GM23248 (cell line): ENCODE data around the gene AMZ2. TPM values are rescaled to one million over a fixed set of nuclear protein-coding genes. Genes with fewer than 3 reads are reported as not detected.
"Not testable (repeated sequence)": the region's sequence is repeated elsewhere in the genome, so short reads cannot be mapped to it uniquely, and the experiment has no call there.

Experiments
- DNase-seq: peaks from one replicate; pipeline ENCODE4 v3.0.0-alpha.2; 2015
- H2AFZ ChIP-seq: fragments of 200-600 bp; sonication (generic); 2 replicates; pipeline ENCODE4 v1.6.1; 2016; ENCODE audit warnings: antibody characterized with exemption
- H3F3A ChIP-seq: fragments of 200-600 bp; sonication (generic); 2 replicates; pipeline ENCODE4 v1.6.1; 2016; ENCODE audit warnings: mild to moderate bottlenecking, antibody characterized with exemption, mixed run types; ENCODE audit not compliant: insufficient read depth
- H3K27ac ChIP-seq: fragments of 200-600 bp; sonication (generic); 2 replicates; pipeline ENCODE4 v1.5.1; 2016; ENCODE audit warnings: mild to moderate bottlenecking
- H3K27me3 ChIP-seq: fragments of 200-600 bp; sonication (generic); replicated peaks from 2 replicates; pipeline ENCODE4 v1.6.1; 2016; ENCODE audit warnings: mild to moderate bottlenecking; ENCODE audit not compliant: insufficient read depth
- H3K36me3 ChIP-seq: fragments of 200-600 bp; sonication (generic); 2 replicates; pipeline ENCODE4 v1.6.1; 2016; ENCODE audit warnings: low read depth, mild to moderate bottlenecking
- H3K4me1 ChIP-seq: fragments of 200-600 bp; sonication (generic); 2 replicates; pipeline ENCODE4 v1.6.1; 2016; ENCODE audit warnings: mild to moderate bottlenecking; ENCODE audit not compliant: insufficient read depth
- H3K4me2 ChIP-seq: fragments of 200-600 bp; sonication (generic); one replicate; pipeline ENCODE4 v1.6.1; 2016; ENCODE audit warnings: mild to moderate bottlenecking; ENCODE audit not compliant: unreplicated experiment
- H3K4me3 ChIP-seq: fragments of 200-600 bp; sonication (generic); 2 replicates; pipeline ENCODE4 v1.5.1; 2016; ENCODE audit warnings: mild to moderate bottlenecking
- H3K79me2 ChIP-seq: fragments of 200-600 bp; sonication (generic); 2 replicates; pipeline ENCODE4 v1.6.1; 2016; ENCODE audit warnings: mild to moderate bottlenecking; ENCODE audit not compliant: insufficient read depth
- H3K9ac ChIP-seq: fragments of 200-600 bp; sonication (generic); 2 replicates; pipeline ENCODE4 v1.6.1; 2016; ENCODE audit warnings: mild to moderate bottlenecking
- H3K9me2 ChIP-seq: fragments of 200-600 bp; sonication (generic); 2 replicates; pipeline ENCODE4 v1.6.1; 2016; ENCODE audit warnings: mixed run types, mild to moderate bottlenecking, moderate library complexity; ENCODE audit not compliant: insufficient read depth
- H3K9me3 ChIP-seq: fragments of 200-600 bp; sonication (generic); one replicate; pipeline ENCODE4 v1.6.1; 2017; ENCODE audit warnings: low read depth
- H4K20me1 ChIP-seq: fragments of 200-600 bp; sonication (generic); 2 replicates; pipeline ENCODE4 v1.6.0; 2016; ENCODE audit not compliant: insufficient read depth
- EZH2 ChIP-seq: fragments of 200-600 bp; sonication (generic); IDR thresholded peaks from 2 replicates; pipeline ENCODE4 v1.6.1; 2018; ENCODE audit warnings: antibody characterized with exemption, mild to moderate bottlenecking; ENCODE audit not compliant: insufficient read depth, poor library complexity, severe bottlenecking
- EZH2phosphoT487 ChIP-seq: fragments of 200-600 bp; sonication (generic); IDR thresholded peaks from 2 replicates; pipeline ENCODE4 v1.6.1; 2018; ENCODE audit warnings: antibody characterized with exemption, moderate library complexity, mild to moderate bottlenecking, low read depth; ENCODE audit not compliant: insufficient read depth
- WGBS, 2 experiments: methylation state at CpG; one replicate each; pipeline ENCODE4 v1.1.6; 2015 to 2017; ENCODE audit warnings: low lambda C conversion rate in 2 of 2, low coverage in 1 of 2; ENCODE audit errors: missing lambda C conversion rate in 2 of 2; 5-methylcytosine and 5-hydroxymethylcytosine counted together
- in situ Hi-C: fragments of 300-500 bp; cut with MboI; formaldehyde crosslinking; loops from 2 replicates; pipeline ENCODE4 v1.15.0; 2020
- polyA plus RNA-seq: library from polyadenylated mRNA; unstranded; fragments of >200 nt; fragmentation: Nextera tagmentation; extraction: Ambion mirVana; gene quantifications from 2 replicates; pipeline ENCODE4 v1.2.1, GENCODE V29; 2016
- total RNA-seq: library from RNA; depleted of rRNA; stranded (reverse); fragments of >200 nt; shearing (Covaris generic); gene quantifications from 2 replicates; pipeline ENCODE4 v1.2.3, GENCODE V29; 2014

AMZ2 gene
- total and polyA plus RNA-seq, 2 experiments from 2014 or later = 96.7 to 117 TPM

DNA sequence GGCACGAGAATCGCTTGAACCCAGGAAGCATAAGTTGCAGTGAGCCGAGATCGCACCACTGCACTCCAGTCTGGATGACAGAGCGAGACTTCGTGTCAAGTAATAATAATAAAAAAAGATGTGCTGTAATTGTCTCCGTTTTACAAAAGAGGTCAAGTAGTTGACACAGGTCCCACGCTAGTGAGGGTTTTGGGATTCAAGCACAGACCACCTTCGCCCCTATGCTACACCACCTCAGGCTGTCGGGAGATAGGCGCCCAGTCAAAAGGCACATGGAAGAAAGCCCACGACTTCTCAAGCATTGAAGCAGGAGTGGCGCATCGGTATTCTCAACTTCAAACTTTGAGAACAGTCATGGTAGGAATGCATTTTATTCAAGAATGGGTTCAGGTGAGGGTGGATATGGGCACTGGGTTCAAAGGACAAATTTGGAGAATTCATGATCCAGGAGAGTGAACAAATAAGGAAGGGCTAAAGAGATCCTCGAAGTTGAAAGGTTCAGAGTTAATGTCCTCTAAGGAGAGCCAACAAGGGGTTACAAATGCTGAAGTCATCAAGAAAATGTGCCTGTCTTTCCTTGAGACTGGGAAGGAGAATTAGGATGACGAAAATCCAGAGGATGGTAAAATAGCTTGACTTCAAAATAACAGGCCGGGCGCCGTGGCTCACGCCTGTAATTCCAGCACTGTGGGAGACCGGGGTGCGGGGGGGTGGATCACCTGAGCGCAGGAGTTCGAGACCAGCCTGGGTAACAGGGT lies 1.4 kb upstream of the AMZ2 start:
- no peaks in the 10 kb centered on the region for H3K27me3 ChIP-seq
- no peak for DNase-seq
- peaks cover 24% of the 10 kb centered on the region; the same call in 1 of the 2 replicates for H3K79me2 ChIP-seq
- no peaks in the 10 kb centered on the region for H3K9me3 ChIP-seq
- peaks cover 9% of the 10 kb centered on the region; the same call in 1 of the 2 replicates for H3F3A ChIP-seq
- H3K9me2 ChIP-seq = no peaks in the 10 kb centered on the region
- peak overlapping the region; percentile 93; the same call in 1 of the 2 replicates for H3K9ac ChIP-seq
- peak overlapping the region; percentile 78 for H3K4me3 ChIP-seq
- peaks cover 12% of the 10 kb centered on the region for H3K4me1 ChIP-seq
- peaks cover 2% of the 10 kb centered on the region; the same call in 1 of the 2 replicates for H3K36me3 ChIP-seq
- in situ Hi-C loops = no loop called here
- no peaks in the 10 kb centered on the region for H4K20me1 ChIP-seq
- H3K4me2 ChIP-seq = peak overlapping the region; percentile 65
- H2AFZ ChIP-seq = peak overlapping the region; percentile 86
- no peak overlapping the region for H3K27ac ChIP-seq
- WGBS, 2 experiments = 90 to 92% methylated on average over 24 of the region's 24 CpGs
- no peak for TF ChIP-seq EZH2phosphoT487
- no peak for TF ChIP-seq EZH2

DNA sequence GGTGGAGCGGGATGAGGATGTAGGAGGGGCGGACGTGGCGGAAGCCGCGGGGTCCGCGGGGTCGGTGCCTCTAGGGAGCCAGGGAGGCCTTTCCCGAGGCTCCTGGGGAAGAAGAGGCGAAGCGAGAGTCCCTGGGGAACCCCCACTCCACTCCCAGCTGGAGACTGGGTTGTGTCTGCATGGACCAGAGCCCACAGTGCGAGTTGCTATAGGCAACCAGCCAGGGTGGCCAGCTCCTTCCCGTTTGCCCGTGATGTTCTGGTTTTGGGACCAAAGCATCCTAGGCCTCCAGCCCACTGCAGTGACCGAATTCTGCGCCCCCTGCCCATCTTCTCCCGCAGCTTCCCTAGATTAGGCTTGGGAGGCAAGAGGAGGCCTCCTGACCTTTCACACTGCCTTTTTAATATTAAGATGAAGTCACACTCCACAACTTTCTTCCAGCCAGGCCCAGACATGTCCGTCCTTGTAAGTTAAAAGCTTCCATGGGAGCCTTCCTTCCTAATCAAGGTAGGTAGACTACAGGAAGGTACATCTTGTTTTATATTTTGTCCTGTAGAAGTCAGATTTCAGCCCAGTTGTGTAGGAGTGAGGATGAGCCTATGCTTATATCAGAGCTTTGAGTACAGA lies 469 bp downstream of the AMZ2 start:
- Histone ChIP-seq H3K27me3 (no peaks in the 10 kb centered on the region), H3K79me2 (peaks cover 24% of the 10 kb centered on the region; the same call in 1 of the 2 replicates), H3K4me1 (peaks cover 12% of the 10 kb centered on the region), H4K20me1 (no peaks in the 10 kb centered on the region), H3F3A (peaks cover 9% of the 10 kb centered on the region; the same call in 1 of the 2 replicates), H3K4me3 (peak overlapping the region; percentile 78), H3K27ac (peak overlapping the region; percentile 88), H2AFZ (peak overlapping the region; percentile 86), H3K9ac (peak overlapping the region; percentile 93), H3K9me3 (no peaks in the 10 kb centered on the region), H3K4me2 (peak overlapping the region; percentile 83), H3K9me2 (no peaks in the 10 kb centered on the region), H3K36me3 (peaks cover 7% of the 10 kb centered on the region; the same call in 1 of the 2 replicates)
- 0 to 2% methylated on average over 8 to 19 of the region's 19 CpGs for WGBS, 2 experiments
- no peak for TF ChIP-seq EZH2
- no peak for TF ChIP-seq EZH2phosphoT487
- in situ Hi-C loops = no loop called here
- peak; percentile 86 for DNase-seq

GRCh38 chr17:68248891-68249290 lies 1.0 kb downstream of the AMZ2 start:
- TF ChIP-seq EZH2 (no peak), EZH2phosphoT487 (no peak)
- no peaks in the 10 kb centered on the region for H3K9me3 ChIP-seq
- peaks cover 7% of the 10 kb centered on the region; the same call in 1 of the 2 replicates for H3K36me3 ChIP-seq
- in situ Hi-C loops = no loop called here
- peak overlapping the region; percentile 83 for H3K4me2 ChIP-seq
- H3K27me3 ChIP-seq = no peaks in the 10 kb centered on the region
- H4K20me1 ChIP-seq = no peaks in the 10 kb centered on the region
- H3K9me2 ChIP-seq = no peaks in the 10 kb centered on the region
- peak; percentile 45 for DNase-seq
- H3K79me2 ChIP-seq = peaks cover 24% of the 10 kb centered on the region; the same call in 1 of the 2 replicates
- H3K4me3 ChIP-seq = peak overlapping the region; percentile 78
- H3K4me1 ChIP-seq = peaks cover 12% of the 10 kb centered on the region
- H2AFZ ChIP-seq = peak overlapping the region; percentile 86
- peaks cover 9% of the 10 kb centered on the region; the same call in 1 of the 2 replicates for H3F3A ChIP-seq
- peak overlapping the region; percentile 88 for H3K27ac ChIP-seq
- 16 to 20% methylated on average over 5 of the region's 5 CpGs for WGBS, 2 experiments
- H3K9ac ChIP-seq = peak overlapping the region; percentile 93

DNA sequence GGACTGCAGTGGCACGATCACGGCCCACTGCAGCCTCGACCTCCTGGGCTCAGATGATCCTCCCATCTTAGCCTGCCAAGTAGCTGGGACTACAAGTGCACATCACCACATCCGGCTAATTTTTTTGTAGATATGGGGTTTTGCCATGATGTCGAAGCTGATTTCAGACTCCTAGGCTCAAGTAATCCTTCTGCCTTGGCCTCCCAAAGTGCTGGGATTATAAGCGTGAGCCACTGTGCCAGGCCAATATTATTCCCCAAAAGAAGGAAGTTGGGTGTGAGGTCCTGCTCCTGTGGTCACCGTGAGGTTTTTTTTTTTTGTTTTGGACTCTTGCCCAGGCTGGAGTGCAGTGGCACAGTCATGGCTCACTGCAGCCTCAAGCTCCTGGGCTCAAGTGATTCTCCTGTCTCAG lies 1.5 kb downstream of the AMZ2 start:
- no peak for DNase-seq
- in situ Hi-C loops = no loop called here
- Histone ChIP-seq H4K20me1 (no peaks in the 10 kb centered on the region), H3K4me1 (peaks cover 12% of the 10 kb centered on the region), H3K9ac (peak overlapping the region; percentile 93; the same call in 1 of the 2 replicates), H3K79me2 (peaks cover 24% of the 10 kb centered on the region; the same call in 1 of the 2 replicates), H3K36me3 (peaks cover 7% of the 10 kb centered on the region; the same call in 1 of the 2 replicates), H3K4me3 (0 out of 2 replicates have a peak overlapping the region, but pooled peaks have one; percentile 78), H3F3A (peaks cover 9% of the 10 kb centered on the region; the same call in 1 of the 2 replicates), H3K9me3 (no peaks in the 10 kb centered on the region), H3K9me2 (no peaks in the 10 kb centered on the region), H3K4me2 (peak overlapping the region; percentile 83), H3K27me3 (no peaks in the 10 kb centered on the region), H2AFZ (0 out of 2 replicates have a peak overlapping the region, but pooled peaks have one; percentile 86), H3K27ac (no peak overlapping the region)
- 32% methylated on average over 7 of the region's 7 CpGs for WGBS, 2 experiments
- TF ChIP-seq EZH2phosphoT487 (no peak), EZH2 (no peak)

DNA sequence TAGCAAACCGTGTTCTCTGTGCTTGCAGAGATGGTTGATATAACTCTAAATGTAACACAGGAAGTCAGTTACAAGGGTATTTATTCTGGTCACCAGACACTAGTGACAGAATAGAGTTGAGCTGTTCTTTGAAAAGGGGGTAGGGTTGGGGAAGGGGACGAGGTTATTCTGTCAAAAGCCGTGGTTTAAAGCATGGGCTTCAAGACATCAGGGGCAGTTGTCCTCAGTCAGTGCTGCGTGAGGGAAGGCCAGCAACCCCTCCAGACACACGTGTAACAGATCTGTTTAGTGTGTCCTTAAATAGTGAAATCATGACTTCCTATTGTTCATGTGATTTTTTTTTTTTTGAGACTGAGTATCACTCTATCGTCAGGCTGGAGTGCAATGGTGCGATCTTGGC lies 5.6 kb downstream of the AMZ2 start:
- DNase-seq, H3K27ac ChIP-seq, H2AFZ ChIP-seq, H3K4me2 ChIP-seq, H3F3A ChIP-seq, H3K27me3 ChIP-seq, H3K4me3 ChIP-seq, H3K9me2 ChIP-seq, in situ Hi-C loops, H3K4me1 ChIP-seq, H4K20me1 ChIP-seq, H3K9ac ChIP-seq, H3K9me3 ChIP-seq: not testable (repeated sequence)
- Histone ChIP-seq H3K36me3 (peaks cover 15% of the 10 kb centered on the region; the same call in 1 of the 2 replicates), H3K79me2 (peaks cover 18% of the 10 kb centered on the region; the same call in 1 of the 2 replicates)
- WGBS, 2 experiments = 86 to 88% methylated on average over 7 of the region's 7 CpGs
